Naive thymus-derived CD8-positive, alpha-beta T cell (primary cell): Measurements from ENCODE around the gene UNC13A. TPM values are rescaled to one million over a fixed set of nuclear protein-coding genes. Genes with fewer than 3 reads are reported as not detected.

ENCODE experiments used
- ATAC-seq, 2 donors: fragments of 150-1000 bp; cut with Tn5 transposase in 1 of 2; sonication (Bioruptor Pico), chemical (Tn5 transposase) in 1 of 2; 1 replicate in 1 of 2; 2 replicates in 1 of 2; pipeline ENCODE4 v1.10.0; 2021; ENCODE audit warnings: mild to moderate bottlenecking in 2 of 2, moderate library complexity in 2 of 2
- POLR2A ChIA-PET: fragments of 350-600 bp; sonication (Branson Sonifier 250); formaldehyde crosslinking; loops from one replicate; lab custom pipeline; 2021; ENCODE audit warnings: antibody characterized with exemption; lab: Charles Lee
- DNase-seq, 10 donors: peaks; one replicate each; pipeline versions ENCODE4 v3.0.0 to v3.0.0-alpha.2; 2020 to 2022
- H3K27ac Mint-ChIP-seq, 10 donors: one replicate each; pipeline ENCODE4 v1.8.0; 2020 to 2022; ENCODE audit warnings: mild to moderate bottlenecking in 10 of 10, mixed read lengths in 10 of 10, moderate library complexity in 4 of 10, inconsistent platforms in 1 of 10
- H3K27me3 Mint-ChIP-seq, 5 donors: one replicate each; pipeline ENCODE4 v1.8.0; 2021 to 2022; ENCODE audit warnings: mixed read lengths in 5 of 5
- H3K36me3 Mint-ChIP-seq, 3 donors: one replicate each; pipeline ENCODE4 v1.8.0; 2020 to 2022; ENCODE audit warnings: mixed read lengths in 3 of 3, mild to moderate bottlenecking in 2 of 3, inconsistent platforms in 1 of 3
- H3K4me1 Mint-ChIP-seq, 4 donors: one replicate each; pipeline ENCODE4 v1.8.0; 2021 to 2022; ENCODE audit warnings: mixed read lengths in 4 of 4
- H3K4me3 Mint-ChIP-seq, 10 donors: one replicate each; pipeline ENCODE4 v1.8.0; 2020 to 2022; ENCODE audit warnings: mild to moderate bottlenecking in 10 of 10, mixed read lengths in 10 of 10, moderate library complexity in 6 of 10, inconsistent platforms in 1 of 10
- H3K9me3 Mint-ChIP-seq, 9 donors: one replicate each; pipeline ENCODE4 v1.8.0; 2020 to 2022; ENCODE audit warnings: mixed read lengths in 9 of 9, mild to moderate bottlenecking in 3 of 9, inconsistent platforms in 1 of 9, moderate library complexity in 1 of 9
- polyA plus RNA-seq, 3 donors: library from polyadenylated mRNA; unstranded; fragments of 300-500 nt; fragmentation: Illumina TruSeq; gene quantifications; one replicate each; pipeline ENCODE4 v1.2.3, GENCODE V29; 2021
- total RNA-seq, 8 experiments: library from RNA in 2 of 8; stranded (reverse) in 2 of 8; gene quantifications; one replicate each; pipeline ENCODE4 v1.2.3 and lab custom pipeline; 2021 to 2026

UNC13A gene
- total and polyA plus RNA-seq, 5 experiments from 2014 or later = 0.01 to 0.10 (median 0.04) TPM; not detected in 1

DNA sequence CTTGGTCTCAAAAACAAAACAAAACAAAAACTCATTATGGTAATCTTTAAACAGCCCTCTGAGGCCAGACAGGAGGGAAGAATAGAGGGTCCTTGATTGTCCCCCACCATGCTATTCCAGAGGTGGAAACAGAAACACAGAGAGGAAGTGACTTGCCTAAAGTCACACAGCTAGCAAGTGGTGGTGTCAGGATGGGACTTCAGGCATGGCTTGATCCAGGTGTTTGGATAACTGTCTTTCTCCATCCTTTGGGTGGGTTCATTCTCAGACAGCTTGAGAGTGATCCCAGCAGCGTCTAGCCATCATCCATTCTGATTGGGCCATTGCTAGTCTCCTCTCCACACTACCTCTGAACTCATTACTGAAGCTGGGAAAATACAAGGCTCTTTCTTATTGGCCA is 120.2 kb downstream of the UNC13A start:
- H3K4me3 Mint-ChIP-seq = no peak overlapping the region
- peaks cover 0 to 82% (median 20%) of the 10 kb centered on the region in 3 donors for H3K36me3 Mint-ChIP-seq
- no peaks in the 10 kb centered on the region for H3K9me3 Mint-ChIP-seq
- no peaks in the 10 kb centered on the region for H3K27me3 Mint-ChIP-seq
- DNase-seq = no peak
- peaks cover 0 to 2% (median under 1%) of the 10 kb centered on the region in 4 donors for H3K4me1 Mint-ChIP-seq
- POLR2A ChIA-PET = interaction anchor here (0.6 kb wide), 1 partner anchor 500 kb away, joined by 6 read pairs; no protein-coding TSS in a partner anchor
- H3K27ac Mint-ChIP-seq = peak overlapping the region in 1 of 10 donors; percentile 70
- ATAC-seq = no peak

DNA sequence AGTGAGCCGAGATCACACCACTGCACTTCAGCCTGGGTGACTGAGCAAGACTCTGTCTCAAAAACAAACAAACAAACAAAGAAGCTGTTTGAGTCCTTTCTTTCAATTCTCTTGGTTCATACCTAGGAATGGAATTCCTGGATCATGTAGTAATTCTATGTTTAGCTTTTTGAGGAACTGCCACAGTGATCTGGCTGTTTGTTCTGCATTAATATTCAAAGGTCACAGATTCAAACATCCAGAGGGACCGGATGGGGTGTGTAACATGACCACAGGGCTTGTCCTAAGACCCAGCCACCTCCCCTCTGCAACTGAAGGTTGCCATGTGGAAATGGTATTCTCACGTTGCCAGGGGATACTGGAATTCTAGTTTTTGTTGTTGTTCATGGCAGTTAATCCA is 122.5 kb downstream of the UNC13A start:
- POLR2A ChIA-PET = no interaction called here
- ATAC-seq (no peak), DNase-seq (no peak)
- Mint-ChIP-seq H3K27me3 (no peaks in the 10 kb centered on the region), H3K4me3 (no peak overlapping the region), H3K9me3 (no peaks in the 10 kb centered on the region), H3K4me1 (peaks cover 0 to 8% (median 3%) of the 10 kb centered on the region in 4 donors), H3K27ac (no peak overlapping the region), H3K36me3 (peaks cover 0 to 80% (median 12%) of the 10 kb centered on the region in 3 donors)

DNA sequence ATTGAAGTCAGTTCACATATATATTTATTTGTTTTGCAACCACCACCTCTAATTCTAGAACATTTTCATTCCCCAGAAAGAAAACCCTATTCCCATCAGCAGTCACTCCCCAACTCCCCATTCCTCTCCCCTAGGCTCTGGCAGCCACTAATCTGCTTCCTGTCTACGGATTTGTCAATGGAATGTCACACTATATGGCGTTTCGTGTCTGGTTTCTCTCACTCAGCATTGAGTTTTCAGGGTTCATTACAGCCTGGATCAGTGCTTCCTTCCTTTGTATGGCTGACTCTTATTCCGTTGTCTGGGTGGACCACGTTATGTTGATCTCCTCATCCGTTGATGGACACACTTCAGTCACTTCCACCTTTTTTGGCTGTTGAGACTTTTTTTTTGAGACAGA is 123.4 kb downstream of the UNC13A start:
- Mint-ChIP-seq H3K36me3 (peaks cover 0 to 83% (median 17%) of the 10 kb centered on the region in 3 donors), H3K4me1 (peaks cover 0 to 13% (median 8%) of the 10 kb centered on the region in 4 donors), H3K27me3 (no peaks in the 10 kb centered on the region), H3K4me3 (no peak overlapping the region), H3K27ac (peak overlapping the region in 1 of 10 donors; percentile 47), H3K9me3 (no peaks in the 10 kb centered on the region)
- DNase-seq (no peak), ATAC-seq (no peak)
- POLR2A ChIA-PET = no interaction called here

DNA sequence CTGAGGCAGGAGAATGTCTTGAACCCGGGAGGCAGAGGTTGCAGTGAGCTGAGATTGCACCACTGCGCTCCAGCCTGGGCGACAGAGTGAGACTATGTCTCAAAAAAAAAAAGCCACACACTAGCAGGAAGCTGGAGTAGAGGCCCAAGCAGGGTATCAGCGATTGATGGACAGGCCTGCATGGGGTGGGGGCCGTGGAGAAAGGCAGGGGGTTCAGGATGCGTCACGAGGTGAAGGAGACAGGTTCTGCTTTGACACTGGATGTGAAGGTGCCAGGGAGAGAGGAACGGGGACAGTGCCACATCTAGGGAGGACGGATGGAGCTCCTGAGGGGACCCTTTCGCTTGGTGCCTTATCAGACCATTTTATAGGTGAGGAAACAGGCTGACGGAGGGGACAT is 125.6 kb downstream of the UNC13A start:
- no peaks in the 10 kb centered on the region for H3K9me3 Mint-ChIP-seq
- ATAC-seq = no peak

DNA sequence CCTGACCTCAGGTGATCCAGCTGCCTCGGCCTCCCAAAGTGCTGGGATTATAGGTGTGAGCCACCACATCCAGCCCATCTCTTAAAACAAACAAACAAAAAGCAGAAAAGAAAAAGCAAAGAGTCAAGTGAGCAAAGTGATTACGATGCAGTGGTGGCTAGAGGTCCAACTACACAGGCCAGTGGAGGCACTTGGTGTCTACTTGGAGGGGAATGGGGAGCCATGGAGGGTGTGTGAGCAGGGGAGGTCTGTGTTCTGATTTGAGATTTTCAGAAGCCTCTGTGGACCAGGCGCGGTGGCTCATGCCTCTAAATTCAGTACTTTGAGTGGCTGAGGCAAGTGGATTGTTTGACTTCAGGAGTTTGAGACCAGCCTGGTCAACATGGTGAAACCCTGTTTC is 126.1 kb downstream of the UNC13A start:
- no peaks in the 10 kb centered on the region for H3K27me3 Mint-ChIP-seq
- peak overlapping the region in 4 of 10 donors; percentile 21 to 61 (median 36) for H3K27ac Mint-ChIP-seq
- POLR2A ChIA-PET = no interaction called here
- H3K36me3 Mint-ChIP-seq = peaks cover 0 to 72% (median 12%) of the 10 kb centered on the region in 3 donors
- H3K9me3 Mint-ChIP-seq = no peaks in the 10 kb centered on the region
- DNase-seq = no peak
- H3K4me3 Mint-ChIP-seq = no peak overlapping the region
- H3K4me1 Mint-ChIP-seq = peaks cover 3 to 22% (median 14%) of the 10 kb centered on the region in 4 donors
- no peak for ATAC-seq

More for the DNA sequence above, 125.6 kb downstream of the UNC13A start:
- POLR2A ChIA-PET = no interaction called here
- Mint-ChIP-seq H3K36me3 (peaks cover 0 to 76% (median 14%) of the 10 kb centered on the region in 3 donors), H3K4me3 (no peak overlapping the region), H3K4me1 (peaks cover 0 to 19% (median 12%) of the 10 kb centered on the region in 4 donors), H3K27me3 (no peaks in the 10 kb centered on the region), H3K27ac (peak overlapping the region in 5 of 10 donors; percentile 24 to 73 (median 65))
- DNase-seq = no peak

DNA sequence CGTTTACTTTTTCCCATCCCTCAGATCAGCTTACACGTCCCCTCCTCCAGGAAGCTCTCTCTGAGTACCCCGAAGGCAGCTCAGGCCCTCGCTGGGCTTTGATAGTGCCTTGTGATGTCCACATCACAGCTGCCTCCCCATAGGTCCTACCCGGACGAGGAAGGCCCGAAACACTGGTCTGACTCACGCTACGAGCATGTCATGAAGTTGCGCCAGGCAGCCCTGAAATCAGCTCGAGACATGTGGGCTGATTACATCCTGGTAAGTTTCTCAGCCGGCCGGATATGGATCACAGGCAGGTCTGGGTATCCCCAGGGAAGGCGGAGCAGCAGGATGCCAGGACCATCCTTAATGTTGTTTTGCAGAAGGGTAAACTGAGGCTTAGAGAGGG is 128.0 kb downstream of the UNC13A start:
- Mint-ChIP-seq H3K9me3 (no peaks in the 10 kb centered on the region), H3K4me3 (peak overlapping the region in 4 of 10 donors; percentile 17 to 81 (median 20)), H3K27me3 (no peaks in the 10 kb centered on the region), H3K4me1 (peaks cover 10 to 32% (median 19%) of the 10 kb centered on the region in 4 donors), H3K36me3 (peaks cover 0 to 54% (median 12%) of the 10 kb centered on the region in 3 donors), H3K27ac (peak overlapping the region in 7 of 10 donors; percentile 47 to 90 (median 61))
- POLR2A ChIA-PET = interaction anchor here (0.6 to 1.2 kb wide), 2 partner anchors 64 to 349 kb away, joined by 3 to 4 read pairs; no protein-coding TSS in a partner anchor
- DNase-seq (no peak), ATAC-seq (no peak)

DNA sequence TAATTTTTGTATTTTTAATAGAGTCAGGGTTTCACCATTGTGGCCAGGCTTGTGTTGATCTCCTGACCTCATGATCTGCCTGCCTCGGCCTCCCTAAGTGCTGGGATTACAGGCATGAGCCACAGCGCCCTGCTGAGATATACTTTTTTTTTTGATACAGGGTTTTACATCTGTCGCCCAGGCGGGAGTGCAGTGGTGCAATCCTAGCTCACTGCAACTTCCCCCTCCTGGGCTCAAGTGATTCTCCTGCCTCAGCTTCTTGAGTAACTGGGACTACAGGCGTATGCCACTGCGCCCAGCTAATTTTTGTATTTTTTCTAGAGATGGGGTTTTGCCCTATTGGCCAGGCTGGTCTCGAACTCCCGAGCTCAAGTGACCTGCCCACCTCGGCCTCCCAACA is 130.7 kb downstream of the UNC13A start:
- H3K36me3 Mint-ChIP-seq = peaks cover 0 to 36% (median 10%) of the 10 kb centered on the region in 3 donors
- H3K9me3 Mint-ChIP-seq = no peaks in the 10 kb centered on the region
- DNase-seq = no peak
- peak overlapping the region in 9 of 10 donors; percentile 62 to 88 (median 81) for H3K4me3 Mint-ChIP-seq
- POLR2A ChIA-PET = interaction anchor here (1.3 to 2.3 kb wide), 2 partner anchors 34 to 57 kb away, joined by 3 to 6 read pairs; no protein-coding TSS in a partner anchor
- no peak for ATAC-seq
- H3K4me1 Mint-ChIP-seq = peaks cover 7 to 32% (median 21%) of the 10 kb centered on the region in 4 donors
- peak overlapping the region in 1 of 10 donors; percentile 55 for H3K27ac Mint-ChIP-seq
- H3K27me3 Mint-ChIP-seq = no peaks in the 10 kb centered on the region

DNA sequence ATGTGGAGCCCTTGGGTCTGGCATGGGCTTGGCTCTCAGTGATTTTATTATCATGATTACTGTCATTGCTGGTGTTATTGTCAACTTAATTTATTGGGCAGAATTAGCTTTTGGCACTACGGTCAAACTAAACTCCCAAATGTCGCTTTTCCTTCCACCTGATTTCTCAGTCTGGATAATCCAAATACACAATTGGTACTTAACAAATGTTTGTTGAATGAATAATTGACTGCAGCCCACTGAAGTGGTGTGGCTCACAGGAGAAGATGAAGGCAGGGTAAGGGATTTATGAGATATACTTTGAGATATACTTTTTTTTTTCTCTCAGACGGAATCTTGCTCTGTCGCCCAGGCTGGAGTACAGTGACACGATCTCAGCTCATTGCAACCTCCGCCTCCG is 131.2 kb downstream of the UNC13A start:
- Mint-ChIP-seq H3K27ac (peak overlapping the region in 2 of 10 donors; percentile 51 to 55), H3K27me3 (no peaks in the 10 kb centered on the region), H3K9me3 (no peaks in the 10 kb centered on the region), H3K36me3 (peaks cover 0 to 31% (median 10%) of the 10 kb centered on the region in 3 donors), H3K4me1 (peaks cover 7 to 32% (median 20%) of the 10 kb centered on the region in 4 donors), H3K4me3 (peak overlapping the region; percentile 62 to 88 (median 82))
- DNase-seq (no peak), ATAC-seq (no peak)
- POLR2A ChIA-PET = interaction anchor here (1.3 to 2.3 kb wide), 3 partner anchors 34 to 56 kb away, joined by 3 to 12 read pairs (median 6); partner anchors contain the start of gene PGLS

DNA sequence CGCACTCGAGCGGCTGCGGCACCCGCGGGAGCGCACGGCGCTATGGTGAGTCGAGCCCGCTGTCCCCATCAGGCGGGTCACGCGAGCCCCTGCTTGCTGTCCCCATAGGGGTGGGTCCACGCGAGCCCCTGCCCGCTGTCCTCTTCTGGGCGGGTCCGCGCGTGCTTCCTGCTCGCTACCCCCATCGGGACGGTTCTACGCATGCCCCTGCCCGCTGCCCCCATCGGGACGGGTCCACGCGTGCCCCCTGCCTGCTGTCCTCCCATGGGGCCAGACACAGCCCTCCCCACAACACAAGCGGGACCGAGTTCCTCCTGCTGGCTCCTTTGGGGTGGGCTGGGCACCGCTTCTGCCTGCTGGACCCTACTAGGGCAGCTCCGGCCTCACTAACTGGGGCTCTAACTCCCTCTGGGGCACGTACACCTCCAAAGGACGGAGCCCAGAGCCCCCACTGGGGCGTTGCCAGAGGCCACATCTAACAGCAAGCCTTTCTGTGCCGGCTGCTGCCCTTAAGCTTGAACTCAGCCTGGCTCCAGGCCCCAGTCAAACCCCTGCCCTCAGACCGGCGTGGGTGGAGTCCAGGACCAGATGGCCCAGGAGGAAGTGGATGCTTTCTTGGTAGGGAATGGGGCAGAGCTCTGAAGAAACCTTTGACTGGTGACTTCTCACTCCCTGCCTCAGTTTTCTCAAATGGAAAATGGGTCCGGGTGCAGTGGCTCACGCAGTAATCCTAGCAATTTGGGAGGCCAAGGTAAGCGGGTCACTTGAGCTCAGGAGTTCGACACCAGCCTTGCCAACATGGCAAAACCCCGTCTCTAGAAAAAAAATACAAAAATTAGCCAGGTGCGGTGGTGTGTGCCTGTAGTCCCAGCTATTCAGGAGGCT is 132.0 kb downstream of the UNC13A start:
- Mint-ChIP-seq H3K36me3 (peaks cover 0 to 25% (median 10%) of the 10 kb centered on the region in 3 donors), H3K4me1 (peaks cover 7 to 30% (median 19%) of the 10 kb centered on the region in 4 donors), H3K27ac (peak overlapping the region in 7 of 10 donors; percentile 3 to 72 (median 55)), H3K4me3 (peak overlapping the region; percentile 76 to 88 (median 82)), H3K27me3 (no peaks in the 10 kb centered on the region), H3K9me3 (no peaks in the 10 kb centered on the region)
- ATAC-seq (peak; percentile 13 to 51), DNase-seq (peak in 2 of 10 donors; percentile 21 to 69)
- POLR2A ChIA-PET = interaction anchor here (0.6 to 2.3 kb wide), 5 partner anchors 33 to 297 kb away, joined by 3 to 12 read pairs (median 6); partner anchors contain the start of gene PGLS

DNA sequence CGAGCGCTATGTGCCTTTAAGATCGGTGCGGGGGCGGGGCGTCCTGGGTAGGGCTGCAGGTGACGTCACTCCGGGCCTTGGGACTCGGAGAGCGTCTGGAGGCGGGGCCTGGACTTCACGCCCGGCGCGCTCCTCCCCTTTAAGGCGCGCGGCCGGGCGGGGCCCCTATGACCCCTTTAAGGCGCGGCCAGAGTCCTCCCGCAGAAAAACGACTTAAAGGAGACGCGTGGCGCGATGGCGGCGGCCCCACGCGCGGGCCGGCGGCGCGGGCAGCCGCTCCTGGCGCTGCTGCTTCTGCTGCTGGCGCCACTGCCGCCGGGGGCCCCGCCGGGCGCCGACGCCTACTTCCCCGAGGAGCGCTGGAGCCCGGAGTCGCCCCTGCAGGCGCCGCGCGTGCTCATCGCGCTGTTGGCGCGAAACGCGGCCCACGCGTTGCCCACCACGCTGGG is 132.7 kb downstream of the UNC13A start, which contains the start of gene COLGALT1:
TSS of gene COLGALT1 (plus strand) at position 170 of the 449 bp plus-strand sequence. CDS start at position 235, 65 bp downstream.
- peaks cover 7 to 29% (median 19%) of the 10 kb centered on the region in 4 donors for H3K4me1 Mint-ChIP-seq
- ATAC-seq (peak; percentile 96 to 99), DNase-seq (peak; percentile 89 to 99 (median 96))
- no peaks in the 10 kb centered on the region for H3K9me3 Mint-ChIP-seq
- peak within 1 kb of the TSS in 8 of 10 donors; percentile 3 to 81 (median 63) for H3K27ac Mint-ChIP-seq
- H3K27me3 Mint-ChIP-seq = no peaks in the 10 kb centered on the region
- H3K4me3 Mint-ChIP-seq = peak within 1 kb of the TSS; percentile 79 to 88 (median 82)
- POLR2A ChIA-PET = interaction anchor here (0.7 to 2.3 kb wide), 4 partner anchors 9 to 44 kb away, joined by 3 to 12 read pairs (median 6); partner anchors contain the start of gene PGLS
- peaks cover 0 to 21% (median 10%) of the 10 kb centered on the region in 3 donors for H3K36me3 Mint-ChIP-seq

DNA sequence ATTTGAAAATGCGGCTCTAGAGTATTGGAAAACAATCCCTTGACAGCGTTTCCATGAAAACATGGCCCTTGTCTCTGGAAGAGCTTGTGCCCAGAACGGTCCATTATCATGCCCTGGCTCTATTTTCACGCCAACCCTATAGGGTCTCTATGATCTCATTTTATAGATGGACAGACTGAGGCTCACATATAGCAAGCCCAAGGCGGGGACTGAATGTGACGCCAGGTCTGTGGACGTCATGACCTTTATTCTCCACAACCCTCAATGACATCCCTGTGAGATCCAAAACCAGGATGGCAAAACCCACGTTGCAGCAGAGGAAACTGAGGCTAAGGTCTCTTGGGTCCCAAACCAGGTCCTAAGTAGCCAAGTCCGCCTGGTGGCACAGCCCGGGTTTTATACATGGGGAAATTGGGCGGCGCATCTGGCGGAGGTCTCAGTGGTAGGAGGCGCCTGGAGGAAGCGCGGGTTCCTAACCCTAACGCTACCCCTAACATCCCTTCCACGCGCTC is 133.1 kb downstream of the UNC13A start:
- Mint-ChIP-seq H3K4me3 (peak overlapping the region; percentile 72 to 84 (median 80)), H3K27me3 (no peaks in the 10 kb centered on the region), H3K9me3 (no peaks in the 10 kb centered on the region), H3K27ac (peak overlapping the region in 6 of 10 donors; percentile 39 to 81 (median 68)), H3K36me3 (peaks cover 0 to 16% (median 7%) of the 10 kb centered on the region in 3 donors), H3K4me1 (peaks cover 3 to 25% (median 18%) of the 10 kb centered on the region in 4 donors)
- POLR2A ChIA-PET = interaction anchor here (0.6 to 1.5 kb wide), 5 partner anchors 9 to 58 kb away, joined by 3 to 6 read pairs (median 3); no protein-coding TSS in a partner anchor
- DNase-seq = peak in 1 of 10 donors; percentile 9
- ATAC-seq = no peak

DNA sequence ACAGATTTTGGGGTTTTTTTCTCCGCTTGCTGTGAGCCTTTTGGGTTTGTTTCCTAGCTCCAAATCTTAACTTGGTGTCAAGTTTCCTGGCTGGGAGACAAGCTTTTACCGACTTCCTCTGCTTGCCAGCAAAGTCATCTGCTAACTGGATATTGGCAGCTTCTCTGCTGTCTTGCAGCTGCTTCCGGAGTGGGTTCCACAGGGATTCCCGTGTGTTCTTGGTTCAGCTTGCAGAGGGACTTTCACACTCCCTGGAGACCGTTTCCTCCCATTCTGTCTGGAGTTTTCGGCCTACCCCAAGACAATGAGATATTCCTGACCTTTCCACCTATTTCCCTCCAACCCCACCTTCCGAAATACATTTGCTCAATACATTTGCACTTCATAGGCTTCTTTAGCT is 134.9 kb downstream of the UNC13A start:
- POLR2A ChIA-PET = interaction anchor here (0.7 to 1.0 kb wide), 3 partner anchors 11 to 42 kb away, joined by 3 to 6 read pairs (median 3); partner anchors contain the start of gene PGLS
- peaks cover 0 to 4% (median 0%) of the 10 kb centered on the region in 3 donors for H3K36me3 Mint-ChIP-seq
- DNase-seq (no peak), ATAC-seq (no peak)
- peak overlapping the region in 1 of 10 donors; percentile 32 for H3K27ac Mint-ChIP-seq
- no peaks in the 10 kb centered on the region for H3K27me3 Mint-ChIP-seq
- H3K4me3 Mint-ChIP-seq = no peak overlapping the region
- peaks cover 0 to 19% (median 14%) of the 10 kb centered on the region in 4 donors for H3K4me1 Mint-ChIP-seq
- H3K9me3 Mint-ChIP-seq = no peaks in the 10 kb centered on the region
